GM19438 (cell line): ENCODE measurements around the gene XRCC6.
"Not testable (repeated sequence)": the region's sequence is repeated elsewhere in the genome, so short reads cannot be mapped to it uniquely, and the experiment has no call there.

Source experiments
- ATAC-seq: cut with Tn5 transposase; IDR thresholded peaks from one replicate; pipeline ENCODE4 v1.9.1; 2021; ENCODE audit warnings: low read depth; ENCODE audit not compliant: unreplicated experiment

XRCC6 gene

DNA sequence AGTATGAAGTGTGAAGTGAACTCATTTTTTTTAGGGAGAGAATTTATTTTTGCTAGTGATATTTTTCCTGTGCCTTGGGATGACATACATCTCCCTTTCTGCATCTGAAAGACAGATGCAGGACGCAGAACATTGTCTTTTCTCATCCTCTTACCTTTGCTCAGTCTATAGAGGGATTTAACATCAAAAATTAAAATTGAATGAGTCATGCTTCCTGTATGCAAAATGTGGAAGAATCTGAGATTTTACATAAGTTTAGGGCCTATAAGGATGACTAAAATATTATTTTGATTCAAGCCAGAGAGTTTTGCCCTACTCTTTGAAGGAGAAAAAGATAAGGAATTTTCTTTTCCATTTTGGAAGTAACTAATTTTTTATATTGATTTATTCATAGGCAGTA lies 27.3 kb downstream of the XRCC6 start:
- no peak for ATAC-seq

DNA sequence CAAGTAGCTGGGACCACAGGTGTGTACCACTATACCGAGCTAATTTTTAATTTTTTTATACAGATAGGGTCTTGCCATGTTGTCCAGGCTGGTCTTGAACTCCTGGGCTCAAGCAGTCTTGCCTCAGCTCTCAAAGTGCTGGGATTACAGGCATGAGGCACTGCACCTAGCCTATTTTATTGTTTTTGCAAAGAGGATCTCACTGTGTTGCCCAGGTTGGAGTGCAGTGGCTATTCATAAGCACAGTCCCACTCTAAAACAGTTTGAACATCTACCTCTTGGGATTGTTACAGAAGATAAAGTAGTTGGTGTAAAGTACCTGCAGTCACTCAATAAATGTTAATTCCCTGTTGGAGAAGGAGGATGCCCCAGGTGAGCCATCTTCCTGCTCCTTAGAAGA lies 29.1 kb downstream of the XRCC6 start:
- no peak for ATAC-seq

DNA sequence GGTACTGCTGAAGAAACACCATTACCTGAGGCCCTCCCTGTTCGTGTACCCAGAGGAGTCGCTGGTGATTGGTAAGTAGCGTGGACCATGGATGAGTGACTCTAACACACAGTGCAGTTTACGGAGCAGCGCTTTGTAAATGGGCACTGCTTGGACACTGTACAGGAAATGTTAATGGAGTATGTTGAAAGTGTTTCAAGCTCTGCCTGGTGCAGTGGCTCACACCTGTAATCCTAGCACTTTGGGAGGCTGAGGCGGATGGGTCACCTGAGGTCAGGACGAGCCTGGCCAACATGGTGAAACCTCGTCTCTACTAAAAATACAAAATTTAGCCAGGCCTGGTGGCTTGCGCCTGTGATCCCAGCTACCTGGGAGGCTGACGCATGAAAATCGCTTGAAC lies 29.7 kb downstream of the XRCC6 start:
- ATAC-seq, result no peak

DNA sequence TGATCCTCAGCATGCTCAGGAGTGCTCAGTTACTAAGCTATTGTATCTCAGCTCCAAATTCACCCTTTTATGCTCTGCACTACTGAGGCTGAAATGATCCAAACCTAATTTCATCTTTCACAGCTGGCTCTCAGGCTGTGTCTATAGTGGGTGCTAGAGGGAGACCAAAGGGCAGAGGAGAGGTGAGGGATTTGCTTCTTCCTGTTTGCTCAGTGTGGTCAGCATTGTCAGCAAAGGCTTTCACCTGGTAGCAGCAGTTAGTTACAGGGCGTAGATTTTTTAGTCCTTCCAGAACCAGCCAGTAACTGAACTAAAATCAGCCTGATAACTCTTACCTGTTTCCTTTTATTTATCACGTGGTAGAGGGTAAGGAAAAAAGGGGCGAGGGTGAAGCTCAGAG lies 33.2 kb downstream of the XRCC6 start:
- no peak for ATAC-seq

DNA sequence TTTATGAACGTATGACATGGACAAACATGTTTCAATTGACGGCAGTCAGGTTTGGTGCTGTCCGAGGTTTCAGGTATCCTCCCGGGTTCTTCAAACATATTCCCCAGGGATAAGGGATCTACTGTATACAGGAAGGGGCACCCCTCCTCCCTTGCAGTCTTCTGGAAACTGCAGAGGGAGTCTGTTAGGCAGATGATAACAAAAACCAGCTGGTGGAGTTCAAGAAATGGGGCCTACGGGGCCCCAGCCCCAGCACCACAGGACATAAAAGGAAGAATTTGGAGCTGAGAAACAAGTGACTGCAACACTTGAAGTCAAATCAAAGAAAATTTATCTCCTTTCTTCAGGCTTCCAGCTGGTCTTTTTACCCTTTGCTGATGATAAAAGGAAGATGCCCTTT lies 35.5 kb downstream of the XRCC6 start:
- ATAC-seq, result no peak

- no peak for ATAC-seq
These were observed 36.6 kb downstream of the XRCC6 start for GRCh38 chr22:41657709-41658108.

DNA sequence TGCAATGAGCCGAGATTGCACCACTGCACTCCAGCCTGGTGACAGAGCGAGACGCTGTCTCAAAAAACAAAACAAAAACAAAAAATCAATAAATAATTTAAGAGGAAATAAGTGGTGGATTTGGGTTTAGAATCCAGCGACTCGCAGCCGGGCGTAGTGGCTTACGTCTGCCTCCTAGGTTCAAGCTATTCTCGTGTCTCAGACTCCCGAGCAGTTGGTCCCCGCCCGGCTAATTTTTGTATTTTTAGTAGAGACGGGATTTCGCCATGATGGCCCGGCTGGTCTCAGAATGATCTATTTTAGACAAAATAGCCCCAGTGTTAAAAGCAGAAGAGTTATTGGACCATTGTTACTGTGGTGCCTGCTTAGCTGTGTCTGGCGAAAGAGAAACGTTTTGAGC lies 37.8 kb downstream of the XRCC6 start:
- ATAC-seq, result no peak

DNA sequence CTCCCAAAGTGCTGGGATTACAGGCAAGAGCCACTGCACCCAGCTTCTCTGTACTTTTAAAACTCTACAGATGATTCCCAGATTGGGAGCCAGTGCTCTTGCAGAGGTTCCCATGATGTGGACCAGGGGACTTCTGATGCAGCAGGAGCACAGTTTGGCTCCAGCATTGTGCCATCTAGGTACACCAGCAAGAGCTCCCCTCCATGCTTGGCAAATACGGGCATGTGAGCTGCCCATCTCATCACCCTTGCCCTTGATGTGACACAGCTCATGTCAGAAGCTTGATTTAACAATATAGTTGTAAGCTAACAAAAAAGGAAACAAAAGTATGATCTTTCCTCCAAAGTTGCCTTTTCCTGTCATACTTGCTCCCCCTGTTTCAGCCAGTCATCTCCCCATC lies 38.8 kb downstream of the XRCC6 start:
- no peak for ATAC-seq

DNA sequence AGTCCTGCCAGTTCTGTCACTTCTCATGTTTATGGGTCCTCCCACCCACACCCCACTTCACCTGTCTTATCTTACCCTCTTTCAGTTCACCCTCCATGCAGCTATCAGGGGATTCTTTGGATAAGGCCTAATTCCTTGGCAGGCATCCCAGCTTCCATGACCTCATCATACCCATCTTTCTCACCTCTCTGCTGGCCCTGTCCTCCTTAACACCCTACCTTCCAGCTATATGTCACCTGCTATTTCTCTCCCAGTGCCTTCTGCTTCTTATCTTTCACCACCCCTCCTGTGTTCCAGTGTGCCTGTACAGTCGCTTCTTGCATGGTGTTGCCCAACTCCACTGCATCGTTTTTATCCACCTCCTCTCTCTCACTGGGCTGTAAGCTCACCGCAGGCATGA lies 39.3 kb downstream of the XRCC6 start:
- ATAC-seq, result no peak

DNA sequence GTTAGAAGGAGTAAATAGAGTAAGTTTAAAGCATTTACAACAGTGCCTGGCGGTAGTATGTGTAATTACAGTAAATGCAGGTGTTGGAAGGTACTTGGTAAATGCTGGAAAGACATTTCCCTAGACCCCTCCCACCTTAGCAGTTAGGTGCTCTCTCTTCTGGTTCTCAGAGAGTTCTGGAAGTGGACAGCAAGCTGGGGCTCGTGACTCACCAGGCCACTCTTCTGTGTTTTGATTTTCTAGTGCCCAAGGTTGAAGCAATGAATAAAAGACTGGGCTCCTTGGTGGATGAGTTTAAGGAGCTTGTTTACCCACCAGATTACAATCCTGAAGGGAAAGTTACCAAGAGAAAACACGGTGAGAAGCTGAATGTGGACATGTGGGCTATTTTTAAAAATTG lies 40.0 kb downstream of the XRCC6 start:
- no peak for ATAC-seq

DNA sequence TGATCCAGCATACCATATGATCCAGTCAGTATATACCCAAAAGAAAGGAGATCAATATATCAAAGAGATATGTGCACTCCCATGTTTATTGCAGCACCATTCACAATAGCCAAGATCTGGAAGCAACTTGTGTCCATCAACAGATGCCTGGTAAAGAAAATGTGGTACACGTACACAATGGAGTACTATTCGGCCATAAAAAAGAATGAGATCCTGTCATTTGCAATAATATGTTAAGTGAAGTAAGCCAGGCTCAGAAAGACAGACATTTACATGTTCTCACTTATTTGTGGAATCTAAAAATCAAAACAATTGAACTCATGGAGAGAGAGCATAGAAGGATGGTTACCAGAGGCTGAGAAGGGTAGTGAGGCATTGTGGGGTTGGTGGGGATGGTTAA lies 40.6 kb downstream of the XRCC6 start:
- no peak for ATAC-seq

DNA sequence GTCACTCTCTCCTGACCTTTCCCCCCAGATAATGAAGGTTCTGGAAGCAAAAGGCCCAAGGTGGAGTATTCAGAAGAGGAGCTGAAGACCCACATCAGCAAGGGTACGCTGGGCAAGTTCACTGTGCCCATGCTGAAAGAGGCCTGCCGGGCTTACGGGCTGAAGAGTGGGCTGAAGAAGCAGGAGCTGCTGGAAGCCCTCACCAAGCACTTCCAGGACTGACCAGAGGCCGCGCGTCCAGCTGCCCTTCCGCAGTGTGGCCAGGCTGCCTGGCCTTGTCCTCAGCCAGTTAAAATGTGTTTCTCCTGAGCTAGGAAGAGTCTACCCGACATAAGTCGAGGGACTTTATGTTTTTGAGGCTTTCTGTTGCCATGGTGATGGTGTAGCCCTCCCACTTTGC lies 42.5 kb downstream of the XRCC6 start:
- not testable (repeated sequence) for ATAC-seq

- ATAC-seq, result no peak
These were observed 43.4 kb downstream of the XRCC6 start for GRCh38 chr22:41664490-41664889.

DNA sequence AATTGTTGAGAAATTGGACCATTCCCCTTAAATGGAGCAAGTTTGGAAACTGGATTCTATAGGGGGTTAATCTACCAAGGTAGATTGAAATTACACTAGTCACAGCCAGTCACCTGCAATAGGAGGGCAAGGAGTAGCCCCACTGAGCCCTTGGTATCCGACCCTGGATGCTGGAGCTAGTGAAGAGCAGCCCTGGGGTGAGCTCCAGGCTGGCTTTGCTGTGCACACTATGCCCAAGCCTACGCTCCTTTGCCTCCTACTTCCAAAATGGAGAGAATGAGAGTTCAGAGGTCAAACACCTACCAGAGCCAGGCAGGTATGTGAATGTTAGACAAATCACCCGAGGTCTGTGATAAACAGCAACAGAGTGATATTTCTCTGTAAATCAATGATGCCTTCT lies 43.9 kb downstream of the XRCC6 start:
- no peak for ATAC-seq

DNA sequence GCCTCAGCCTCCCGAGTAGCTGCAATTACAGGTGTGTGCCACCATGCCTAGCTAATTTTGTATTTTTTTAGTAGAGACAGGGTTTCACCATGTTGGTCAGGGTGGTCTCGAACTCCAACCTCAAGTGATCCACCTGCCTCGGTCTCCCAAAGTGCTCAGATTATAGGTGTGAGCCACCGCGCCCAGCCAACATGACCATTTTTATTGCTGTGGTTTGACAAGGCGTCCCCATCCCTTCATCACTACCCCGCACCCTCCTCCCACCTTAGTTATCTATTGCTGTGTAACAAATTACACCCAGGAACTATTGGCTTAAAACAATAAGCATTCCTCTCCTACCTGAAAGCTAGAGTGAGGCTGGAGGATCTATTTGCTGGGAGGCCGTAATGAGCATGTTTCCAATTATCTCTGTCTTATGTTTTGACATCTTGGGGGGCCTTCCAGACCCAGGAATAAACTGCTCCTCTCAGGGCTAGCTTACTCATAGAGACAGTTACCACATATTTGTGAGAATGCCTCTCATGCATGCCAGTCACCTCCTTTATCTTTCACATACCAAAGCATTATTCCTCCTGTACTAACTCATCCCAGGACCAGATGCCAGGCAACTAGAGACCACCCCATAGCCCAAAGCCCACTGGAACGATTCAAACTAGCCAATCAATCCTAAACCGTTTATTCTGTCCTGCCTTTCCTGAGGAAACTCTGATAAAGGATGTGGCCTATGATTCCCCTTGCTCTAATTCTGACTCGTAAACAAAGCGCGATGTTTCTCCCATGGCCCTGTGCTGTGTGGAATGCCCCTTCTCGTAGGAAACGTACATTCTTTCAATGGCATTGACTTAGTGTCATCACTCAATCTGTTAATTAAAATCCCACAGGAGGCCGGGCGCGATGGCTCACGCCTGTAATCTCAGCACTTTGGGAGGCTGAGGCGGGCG lies 48.1 kb downstream of the XRCC6 start:
- no peak for ATAC-seq

DNA sequence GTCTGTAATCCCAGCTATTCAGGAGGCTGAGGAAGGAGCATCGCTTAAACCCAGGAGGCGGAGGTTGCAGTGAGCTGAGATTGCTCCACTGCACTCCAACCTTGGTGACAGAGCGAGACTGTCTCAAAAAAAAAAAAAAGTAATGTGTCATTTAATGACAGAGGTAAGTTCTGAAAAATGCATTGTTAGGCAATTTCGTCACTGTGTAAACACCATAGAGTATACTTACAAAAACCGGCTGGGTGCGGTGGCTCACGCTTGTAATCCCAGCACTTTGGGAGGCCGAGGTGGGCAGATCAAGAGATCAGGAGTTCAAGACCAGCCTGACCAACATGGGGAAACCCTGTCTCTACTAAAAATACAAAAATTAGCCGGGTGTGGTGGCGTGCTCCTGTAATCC lies 51.0 kb downstream of the XRCC6 start:
- not testable (repeated sequence) for ATAC-seq

DNA sequence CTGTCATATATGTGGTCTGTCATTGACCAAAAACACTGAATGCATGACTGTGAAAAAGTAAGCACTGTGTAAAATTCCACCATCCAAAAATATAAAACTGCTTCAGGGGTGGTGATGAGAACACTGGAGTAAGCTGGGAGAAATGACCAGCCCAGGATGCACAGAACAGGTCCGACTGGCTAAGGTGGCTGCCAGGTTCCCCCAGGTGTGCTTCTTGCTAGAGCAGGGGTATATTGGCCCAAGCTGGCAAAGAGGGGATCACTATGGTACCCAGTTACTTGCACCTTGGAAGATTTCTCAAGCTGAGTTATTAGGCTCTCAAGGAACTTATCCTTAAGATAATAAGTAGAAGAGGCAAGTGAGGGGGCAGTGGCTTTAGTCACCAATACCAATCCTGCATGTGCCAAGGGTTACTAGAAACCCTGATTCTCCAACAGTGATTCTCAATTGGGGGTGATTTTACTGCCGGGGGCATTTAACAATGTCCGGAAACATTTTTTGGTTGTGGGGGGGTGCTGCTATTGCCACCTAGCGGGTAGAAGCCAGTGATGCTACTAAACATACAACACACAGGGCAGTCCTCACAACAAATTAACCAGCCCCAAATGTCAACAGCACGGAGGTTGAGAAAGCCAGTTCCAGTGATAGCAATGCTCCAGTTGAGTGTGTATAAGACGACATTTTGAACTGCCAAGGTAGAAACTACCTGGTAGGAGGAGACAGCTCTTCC lies 51.9 kb downstream of the XRCC6 start:
- no peak for ATAC-seq

GRCh38 chr22:41674846-41675340 lies 53.8 kb downstream of the XRCC6 start:
- no peak for ATAC-seq

- ATAC-seq, result no peak
These were observed 55.0 kb downstream of the XRCC6 start for GRCh38 chr22:41676134-41676533.

- no peak for ATAC-seq
These were observed 60.5 kb downstream of the XRCC6 start for GRCh38 chr22:41681616-41682015.

DNA sequence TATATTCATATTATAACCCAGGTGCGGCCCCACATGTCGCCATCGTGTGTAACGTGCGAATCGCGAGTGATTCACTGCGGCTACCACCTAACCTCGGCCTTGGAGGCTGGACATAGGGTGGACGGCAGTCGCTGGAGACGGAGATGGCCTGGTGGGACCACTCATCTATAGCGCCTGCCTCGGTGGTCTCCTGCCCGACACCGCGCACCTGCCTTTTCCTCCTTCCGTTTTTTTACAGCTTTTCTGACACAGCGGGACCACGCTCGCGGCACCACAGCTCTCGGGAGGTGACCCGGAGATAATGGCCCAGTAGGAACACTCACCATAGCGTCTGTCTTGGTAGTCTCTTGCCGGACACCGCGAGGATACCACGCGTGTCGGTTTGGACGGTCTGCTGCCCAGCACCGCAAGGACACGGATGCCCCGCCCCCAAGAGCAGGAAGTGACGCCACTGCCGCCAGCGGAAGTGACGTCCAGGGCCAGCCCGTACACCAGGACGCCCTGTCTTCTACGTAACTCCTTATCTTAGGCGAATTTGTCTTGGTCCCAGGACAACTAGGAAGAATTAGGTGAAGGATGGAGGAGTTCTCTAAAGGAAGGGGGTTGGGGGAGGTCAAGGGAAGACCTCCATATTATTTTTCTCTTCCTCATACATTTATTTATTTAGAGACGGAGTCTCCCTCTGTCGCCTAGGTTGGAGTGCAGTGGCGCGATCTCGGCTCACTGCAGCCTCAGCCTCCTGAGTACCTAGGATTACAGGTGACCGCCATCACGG lies 61.1 kb downstream of the XRCC6 start:
- ATAC-seq, result peak; percentile 70
